ENCODE results near the gene ZNF180.

DNA sequence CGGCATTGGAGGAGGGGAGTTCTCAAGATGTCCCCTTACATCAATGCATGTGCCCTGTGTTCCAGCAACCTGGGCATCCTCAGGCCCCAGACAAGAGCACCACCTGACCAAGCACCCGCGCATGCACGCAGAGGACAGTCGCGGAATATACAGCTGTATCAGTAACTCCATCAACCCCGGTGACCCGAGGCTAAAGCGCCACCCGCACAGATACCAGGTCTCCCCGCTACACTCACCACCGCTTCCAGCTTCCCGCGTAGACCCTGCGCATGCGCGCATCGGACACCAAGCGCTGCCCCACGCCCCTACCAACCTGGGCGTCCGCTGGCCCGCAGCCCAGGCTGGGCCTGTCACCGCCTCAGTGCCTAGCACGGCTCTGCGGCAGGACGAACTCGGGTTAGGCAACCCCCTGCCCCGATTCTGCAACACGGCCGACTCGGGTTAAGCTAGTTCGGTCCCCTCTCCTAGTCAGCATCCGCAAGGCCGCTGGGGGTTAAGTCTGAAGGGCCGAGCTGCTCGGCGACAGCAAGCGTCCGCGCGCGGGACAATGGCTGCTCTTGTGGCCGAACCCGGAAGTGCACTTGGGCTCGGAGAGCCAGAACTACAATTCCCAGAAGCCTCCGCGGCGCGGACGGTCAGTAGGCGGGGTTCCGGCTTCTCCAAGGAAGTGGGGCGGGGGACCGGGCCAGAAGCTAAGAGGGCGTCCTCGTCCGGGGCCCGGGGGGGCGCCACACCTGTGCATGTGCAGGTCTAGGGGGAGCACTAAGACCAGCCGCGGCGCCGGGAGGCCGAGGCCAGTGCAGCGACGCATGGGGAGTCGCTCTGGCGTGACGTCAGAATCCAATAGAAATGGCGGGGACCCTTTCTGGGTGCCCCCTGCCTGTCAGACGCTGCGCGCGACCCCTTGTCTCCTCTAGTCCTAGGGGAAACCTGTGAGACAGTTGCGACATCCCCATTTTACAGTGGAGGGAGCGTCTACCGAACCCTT lies at the start of gene ZNF180:
- no peak for TF ChIP-seq EZH2 (IDR thresholded peaks at IDR 0.05; ENCODE audit: borderline replicate concordance, low read depth, low read length, poor library complexity, severe bottlenecking)
- TF ChIP-seq, protein P1, sequence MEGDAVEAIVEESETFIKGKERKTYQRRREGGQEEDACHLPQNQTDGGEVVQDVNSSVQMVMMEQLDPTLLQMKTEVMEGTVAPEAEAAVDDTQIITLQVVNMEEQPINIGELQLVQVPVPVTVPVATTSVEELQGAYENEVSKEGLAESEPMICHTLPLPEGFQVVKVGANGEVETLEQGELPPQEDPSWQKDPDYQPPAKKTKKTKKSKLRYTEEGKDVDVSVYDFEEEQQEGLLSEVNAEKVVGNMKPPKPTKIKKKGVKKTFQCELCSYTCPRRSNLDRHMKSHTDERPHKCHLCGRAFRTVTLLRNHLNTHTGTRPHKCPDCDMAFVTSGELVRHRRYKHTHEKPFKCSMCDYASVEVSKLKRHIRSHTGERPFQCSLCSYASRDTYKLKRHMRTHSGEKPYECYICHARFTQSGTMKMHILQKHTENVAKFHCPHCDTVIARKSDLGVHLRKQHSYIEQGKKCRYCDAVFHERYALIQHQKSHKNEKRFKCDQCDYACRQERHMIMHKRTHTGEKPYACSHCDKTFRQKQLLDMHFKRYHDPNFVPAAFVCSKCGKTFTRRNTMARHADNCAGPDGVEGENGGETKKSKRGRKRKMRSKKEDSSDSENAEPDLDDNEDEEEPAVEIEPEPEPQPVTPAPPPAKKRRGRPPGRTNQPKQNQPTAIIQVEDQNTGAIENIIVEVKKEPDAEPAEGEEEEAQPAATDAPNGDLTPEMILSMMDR (conservative IDR thresholded peaks at IDR 0.05; ENCODE audit: low read depth, low read length): peak; percentile 42
